ENCODE results near the gene PRSS33. TPM values are rescaled to one million over a fixed set of nuclear protein-coding genes. Genes with fewer than 3 reads are reported as not detected.

PRSS33 gene, protein sequence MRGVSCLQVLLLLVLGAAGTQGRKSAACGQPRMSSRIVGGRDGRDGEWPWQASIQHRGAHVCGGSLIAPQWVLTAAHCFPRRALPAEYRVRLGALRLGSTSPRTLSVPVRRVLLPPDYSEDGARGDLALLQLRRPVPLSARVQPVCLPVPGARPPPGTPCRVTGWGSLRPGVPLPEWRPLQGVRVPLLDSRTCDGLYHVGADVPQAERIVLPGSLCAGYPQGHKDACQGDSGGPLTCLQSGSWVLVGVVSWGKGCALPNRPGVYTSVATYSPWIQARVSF
- polyA plus RNA-seq (2012; ENCODE audit: low read depth, missing spikeins): not detected

DNA sequence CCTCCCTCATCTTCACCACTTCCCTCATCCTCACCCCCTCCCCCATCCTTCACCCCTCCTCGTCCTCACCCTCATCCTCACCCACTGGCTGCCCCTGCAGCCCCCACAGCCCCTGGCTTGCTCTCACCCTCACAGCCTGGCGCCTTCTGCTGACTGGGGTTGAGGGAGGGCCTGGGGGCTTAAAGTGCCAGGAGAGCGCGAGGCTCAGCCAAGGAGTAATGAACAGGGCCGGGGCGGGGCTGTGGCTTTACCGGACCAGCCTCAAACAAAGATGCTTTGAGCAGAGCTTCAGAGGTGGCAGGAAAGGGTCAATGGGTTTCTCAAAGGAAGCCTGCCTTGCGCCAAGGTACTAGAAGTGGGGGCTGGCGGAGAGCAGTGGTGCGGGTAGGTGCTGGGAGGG, at the start of gene PRSS33:
PRSS33 (minus strand) TSS at position 155 of the 400 bp plus-strand sequence. CDS start 1,013 bp downstream, outside the sequence.
- TF ChIP-seq SPI1 (IDR thresholded peaks at IDR 0.05; ENCODE audit: low read depth, low read length) (no peak), POLR2AphosphoS5 (IDR thresholded peaks at IDR 0.05; ENCODE audit: low read depth, low read length) (no peak), POU2F2 (IDR thresholded peaks at IDR 0.05; ENCODE audit: low read depth, low read length) (no peak), TAF1 (IDR thresholded peaks at IDR 0.05; ENCODE audit: low read depth, low read length) (no peak), PAX5 (IDR thresholded peaks at IDR 0.05; ENCODE audit: insufficient read depth, low read length, severe bottlenecking) (no peak), POLR2A (IDR thresholded peaks at IDR 0.05; ENCODE audit: low read depth, low read length) (no peak)
- FAIRE-seq (no peak), DNase-seq (ENCODE audit: insufficient read length, low spot score) (no peak)

DNA sequence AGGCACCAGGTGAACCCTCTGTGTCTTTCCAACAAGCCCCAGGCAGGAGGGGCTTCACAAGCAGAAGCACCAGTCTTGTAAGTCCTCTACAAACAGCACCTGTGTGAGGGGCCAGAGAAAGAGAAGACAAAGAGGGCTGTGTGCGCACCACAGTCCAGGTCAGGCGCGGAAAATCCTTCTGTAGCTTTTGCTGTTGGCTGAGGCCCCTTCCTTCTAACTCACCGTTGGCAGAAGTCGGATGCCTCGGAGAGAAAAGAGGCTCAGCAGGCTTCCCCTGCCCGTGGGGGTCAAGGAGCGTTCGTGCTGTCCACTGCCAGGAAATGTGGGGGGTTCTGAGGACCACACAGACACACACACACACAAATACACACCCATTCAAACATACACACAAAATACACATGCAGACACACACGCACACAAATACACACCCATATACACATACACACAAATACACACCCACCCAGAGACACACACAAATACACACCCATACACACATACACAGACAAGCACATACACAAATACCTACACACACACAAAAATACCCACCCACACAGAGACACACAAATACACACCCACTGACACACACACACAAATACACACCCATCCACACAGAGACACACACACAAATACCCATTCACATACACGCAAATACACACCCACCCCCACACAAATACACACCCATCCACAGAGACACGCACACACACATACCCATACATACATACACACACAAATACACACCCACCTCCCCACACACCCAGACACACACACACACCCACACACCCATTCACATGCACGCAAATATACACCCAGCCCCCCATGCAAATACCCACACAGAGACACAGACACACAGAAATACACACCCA, 49.5 kb upstream of the PRSS33 start:
- TF ChIP-seq POLR2AphosphoS5 (IDR thresholded peaks at IDR 0.05; ENCODE audit: low read depth, low read length) (no peak), POU2F2 (IDR thresholded peaks at IDR 0.05; ENCODE audit: low read depth, low read length) (no peak)
- DNase-seq (ENCODE audit: insufficient read length, low spot score): no peak
- FAIRE-seq: peak; percentile 20

DNA sequence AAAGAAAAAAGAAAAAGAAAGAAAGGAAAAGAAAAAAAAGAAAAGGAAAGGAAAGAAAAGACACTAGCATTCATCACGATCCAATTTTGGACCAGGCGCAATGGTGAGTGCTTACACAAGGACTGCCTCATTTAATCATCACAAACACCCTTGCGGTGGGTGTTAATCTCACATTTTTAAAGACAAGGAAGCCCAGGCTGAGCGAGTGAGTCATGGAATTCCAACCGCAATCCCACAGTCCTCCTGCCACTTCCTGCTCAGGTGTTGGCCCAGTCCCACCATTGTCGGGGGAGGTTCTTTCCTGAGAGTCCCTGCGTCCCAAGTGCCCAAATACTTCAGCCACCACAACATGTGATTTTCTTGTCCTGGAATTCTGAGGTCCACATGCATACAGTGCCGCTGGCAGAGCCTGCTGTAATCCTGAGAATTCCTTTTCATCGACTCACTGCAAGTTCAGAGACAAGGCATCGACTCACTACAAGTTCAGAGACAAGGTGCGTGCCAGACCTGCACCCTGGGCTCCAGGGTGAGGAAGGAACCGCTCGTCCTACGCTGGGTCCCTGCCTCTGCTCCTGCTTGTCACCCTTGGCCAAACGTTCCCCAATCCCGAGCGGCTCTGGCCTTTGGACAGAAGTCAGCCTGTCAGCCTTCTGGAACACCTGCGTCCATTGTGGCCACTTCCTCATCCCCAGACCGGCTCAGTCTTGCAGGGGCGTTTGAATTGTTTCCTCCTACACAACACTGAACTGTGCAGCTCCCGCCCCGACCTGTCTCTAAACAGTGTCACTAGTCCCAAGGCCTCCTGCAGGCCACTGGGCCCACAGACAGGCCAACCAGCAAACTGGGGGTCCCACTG, 48.5 kb upstream of the PRSS33 start:
- TF ChIP-seq SPI1 (IDR thresholded peaks at IDR 0.05; ENCODE audit: low read depth, low read length) (peak; percentile 17; the same call in 1 of the 2 replicates), POLR2AphosphoS5 (IDR thresholded peaks at IDR 0.05; ENCODE audit: low read depth, low read length) (no peak)
- FAIRE-seq (no peak), DNase-seq (ENCODE audit: insufficient read length, low spot score) (no peak)

DNA sequence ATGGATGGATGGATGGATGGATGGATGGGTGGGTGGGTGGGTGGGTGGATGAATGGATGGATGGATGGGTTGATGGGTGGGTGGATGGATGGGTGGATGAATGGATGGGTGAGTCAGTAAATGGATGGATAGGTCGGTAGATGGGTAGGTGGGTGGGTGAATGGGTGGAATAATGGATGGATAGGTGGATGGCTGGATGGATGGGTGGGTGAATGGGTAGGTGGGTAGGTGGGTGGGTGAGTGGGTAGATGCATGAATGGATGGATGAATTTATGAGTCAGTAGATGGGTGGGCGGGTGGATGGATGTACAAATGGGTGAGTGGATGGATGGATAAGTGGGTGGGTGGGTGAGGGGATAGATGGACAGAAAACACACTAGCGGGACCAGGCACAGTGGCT, 47.6 kb upstream of the PRSS33 start:
- TF ChIP-seq TAF1 (IDR thresholded peaks at IDR 0.05; ENCODE audit: low read depth, low read length) (no peak), POLR2A (IDR thresholded peaks at IDR 0.05; ENCODE audit: low read depth, low read length) (no peak), POU2F2 (IDR thresholded peaks at IDR 0.05; ENCODE audit: low read depth, low read length) (no peak), SPI1 (IDR thresholded peaks at IDR 0.05; ENCODE audit: low read depth, low read length) (no peak), POLR2AphosphoS5 (IDR thresholded peaks at IDR 0.05; ENCODE audit: low read depth, low read length) (no peak), PAX5 (IDR thresholded peaks at IDR 0.05; ENCODE audit: insufficient read depth, low read length, severe bottlenecking) (no peak)
- no peak for FAIRE-seq
- no peak for DNase-seq (ENCODE audit: insufficient read length, low spot score)

DNA sequence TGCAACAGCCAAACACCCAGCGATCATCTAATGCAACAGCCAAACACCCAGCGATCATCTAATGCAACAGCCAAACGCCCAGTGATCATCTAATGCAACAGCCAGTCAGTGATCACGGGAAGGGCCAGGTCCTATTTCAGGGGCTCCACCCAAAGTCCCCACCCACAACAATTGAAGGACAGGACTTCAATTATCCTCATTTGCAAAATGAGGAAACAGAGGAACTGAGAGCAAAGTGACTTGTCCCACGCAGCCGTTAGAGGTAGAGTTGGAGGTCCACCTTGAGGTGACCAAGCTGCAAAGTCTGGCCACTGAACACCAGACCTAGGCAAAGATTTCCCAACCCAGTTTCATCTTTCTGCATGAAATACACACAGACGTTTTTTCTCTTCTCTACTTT, 46.4 kb upstream of the PRSS33 start:
- no peak for DNase-seq (ENCODE audit: insufficient read length, low spot score)
- TF ChIP-seq POLR2AphosphoS5 (IDR thresholded peaks at IDR 0.05; ENCODE audit: low read depth, low read length) (no peak), SPI1 (IDR thresholded peaks at IDR 0.05; ENCODE audit: low read depth, low read length) (0 out of 2 replicates have a peak, but pooled peaks have one; percentile 5)
- FAIRE-seq: no peak

DNA sequence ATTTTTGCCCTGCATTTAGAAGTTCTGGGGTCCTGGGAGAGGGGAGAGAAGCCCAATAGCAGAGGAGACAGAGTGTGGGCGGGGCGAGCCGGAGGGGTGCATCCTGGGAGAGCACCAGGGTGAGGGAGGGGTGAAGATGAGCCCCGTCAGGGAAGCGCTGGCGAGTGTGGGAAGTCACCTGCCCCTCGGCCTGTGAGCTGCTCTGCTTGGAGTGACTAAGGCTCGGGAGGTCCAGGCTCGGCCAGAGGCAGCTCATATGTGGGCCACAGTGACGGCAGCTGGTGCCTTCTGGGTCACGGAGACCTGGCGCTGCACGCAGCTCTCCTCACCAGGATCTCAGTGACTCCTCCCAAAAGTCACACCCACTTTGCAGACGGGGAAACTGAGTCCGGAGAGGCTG, 43.8 kb upstream of the PRSS33 start:
- no peak for FAIRE-seq
- DNase-seq (ENCODE audit: insufficient read length, low spot score): no peak
- TF ChIP-seq POLR2AphosphoS5 (IDR thresholded peaks at IDR 0.05; ENCODE audit: low read depth, low read length) (no peak), PAX5 (IDR thresholded peaks at IDR 0.05; ENCODE audit: insufficient read depth, low read length, severe bottlenecking) (no peak), TAF1 (IDR thresholded peaks at IDR 0.05; ENCODE audit: low read depth, low read length) (no peak), SPI1 (IDR thresholded peaks at IDR 0.05; ENCODE audit: low read depth, low read length) (no peak), POLR2A (IDR thresholded peaks at IDR 0.05; ENCODE audit: low read depth, low read length) (no peak), POU2F2 (IDR thresholded peaks at IDR 0.05; ENCODE audit: low read depth, low read length) (no peak)

DNA sequence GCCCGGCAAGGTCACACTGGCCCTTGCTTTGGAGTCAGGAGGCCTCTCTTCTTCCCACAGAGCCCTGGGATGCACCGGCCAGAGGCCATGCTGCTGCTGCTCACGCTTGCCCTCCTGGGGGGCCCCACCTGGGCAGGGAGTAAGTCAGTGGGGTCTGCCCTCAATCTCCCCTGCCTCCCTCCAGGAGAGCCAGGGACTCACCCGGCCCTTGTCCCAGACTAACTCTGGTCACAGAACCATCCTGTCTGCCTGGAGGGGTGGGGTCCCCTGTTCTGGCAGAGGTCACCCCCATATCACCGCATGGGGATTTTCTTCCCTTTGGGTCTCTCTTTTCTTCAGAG, 43.0 kb upstream of the PRSS33 start:
- FAIRE-seq (no peak), DNase-seq (ENCODE audit: insufficient read length, low spot score) (no peak)
- TF ChIP-seq TAF1 (IDR thresholded peaks at IDR 0.05; ENCODE audit: low read depth, low read length): no peak
- no peak for TF ChIP-seq POU2F2 (IDR thresholded peaks at IDR 0.05; ENCODE audit: low read depth, low read length)
- TF ChIP-seq POLR2AphosphoS5 (IDR thresholded peaks at IDR 0.05; ENCODE audit: low read depth, low read length): no peak
- TF ChIP-seq POLR2A (IDR thresholded peaks at IDR 0.05; ENCODE audit: low read depth, low read length): no peak

DNA sequence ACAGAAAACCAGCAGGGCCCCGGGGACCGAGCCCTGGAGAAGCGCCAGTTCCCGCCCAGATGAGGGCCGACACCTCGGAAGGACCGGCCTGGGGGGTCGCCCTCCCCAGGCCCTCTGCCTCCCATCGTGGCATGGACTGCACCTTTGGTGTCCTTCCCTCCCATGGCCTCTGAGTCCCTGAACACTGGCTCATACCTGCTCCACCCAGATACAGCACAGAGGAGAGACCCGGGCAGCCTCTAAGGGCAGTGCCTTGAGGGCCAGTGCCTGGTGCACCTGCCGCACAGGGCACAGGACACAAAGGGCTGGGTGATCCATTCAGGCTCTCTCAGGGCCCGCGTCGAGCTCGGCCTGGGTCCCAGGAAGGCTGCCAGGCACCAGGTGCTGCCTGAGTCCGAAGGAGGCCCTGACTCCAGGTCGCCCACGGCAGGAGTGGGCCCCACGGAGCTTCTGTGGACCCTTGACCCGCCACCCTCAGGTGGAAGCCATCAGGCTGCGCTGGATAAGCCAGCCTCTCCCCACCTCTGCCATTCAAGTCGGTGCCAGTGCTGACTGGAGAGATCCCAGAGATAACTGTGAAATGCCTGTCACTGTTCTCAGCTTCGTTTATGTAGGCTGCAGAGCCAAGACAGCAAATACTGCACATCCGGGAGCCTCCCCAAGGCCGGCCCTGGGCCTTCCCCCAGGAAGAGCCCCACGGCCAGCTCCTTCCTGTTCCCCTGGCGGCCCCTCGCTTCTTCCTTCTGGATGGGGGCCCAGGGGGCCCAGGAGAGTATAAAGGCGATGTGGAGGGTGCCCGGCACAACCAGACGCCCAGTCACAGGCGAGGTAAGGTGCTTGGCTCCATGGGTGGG, 42.4 kb upstream of the PRSS33 start, which contains the start of gene ZG16B:
ZG16B (plus strand) TSS at position 803 of the 854 bp plus-strand sequence. CDS start 139 bp downstream, outside the sequence.
- DNase-seq (ENCODE audit: insufficient read length, low spot score): no peak
- no peak for FAIRE-seq

DNA sequence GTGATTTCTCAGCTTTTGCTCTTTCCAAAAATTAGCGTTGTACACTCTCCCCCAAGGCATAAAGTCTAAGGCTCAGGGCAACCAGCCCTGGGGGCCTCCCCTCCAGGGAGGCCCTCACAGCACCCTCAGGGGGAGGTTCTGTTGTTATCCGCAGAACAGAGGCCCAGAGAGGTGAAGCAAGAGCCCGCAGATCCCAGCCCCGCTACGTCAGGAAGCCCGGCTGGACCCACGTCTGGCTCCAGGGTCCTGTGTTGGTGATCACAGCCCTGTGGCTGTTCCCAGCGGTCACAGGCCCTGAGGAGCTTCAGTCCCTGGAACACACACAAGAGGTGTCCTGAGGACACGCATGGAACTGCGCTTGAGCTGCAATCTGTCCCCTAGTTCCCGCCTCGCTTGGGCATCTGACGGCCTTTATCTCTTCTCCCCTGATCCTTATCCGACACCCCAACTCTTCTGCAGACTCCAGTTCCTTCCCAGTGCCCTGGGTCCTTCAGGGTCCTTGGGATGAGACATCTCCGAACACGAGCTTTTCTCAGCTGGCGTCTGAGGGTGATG, 41.6 kb upstream of the PRSS33 start:
- DNase-seq (ENCODE audit: insufficient read length, low spot score) (no peak), FAIRE-seq (no peak)
- TF ChIP-seq POU2F2 (IDR thresholded peaks at IDR 0.05; ENCODE audit: low read depth, low read length) (no peak), POLR2A (IDR thresholded peaks at IDR 0.05; ENCODE audit: low read depth, low read length) (no peak), POLR2AphosphoS5 (IDR thresholded peaks at IDR 0.05; ENCODE audit: low read depth, low read length) (no peak), SPI1 (IDR thresholded peaks at IDR 0.05; ENCODE audit: low read depth, low read length) (no peak), TAF1 (IDR thresholded peaks at IDR 0.05; ENCODE audit: low read depth, low read length) (no peak), PAX5 (IDR thresholded peaks at IDR 0.05; ENCODE audit: insufficient read depth, low read length, severe bottlenecking) (no peak)

More for the DNA sequence above, 42.4 kb upstream of the PRSS33 start, which contains the start of gene ZG16B:
- TF ChIP-seq PAX5 (IDR thresholded peaks at IDR 0.05; ENCODE audit: insufficient read depth, low read length, severe bottlenecking) (no peak), POLR2AphosphoS5 (IDR thresholded peaks at IDR 0.05; ENCODE audit: low read depth, low read length) (no peak)

All from GM12891 (cell line).